Brain microvascular endothelial cell (primary cell): Measurements from ENCODE around the gene FGFR4.

Experiments
- DNase-seq: peaks from one replicate; pipeline ENCODE4 v3.0.0-alpha.2; 2020
- H3K27ac ChIP-seq: fragments of 250-450 bp; sonication (Bioruptor Pico); 2 replicates; pipeline ENCODE4 v1.5.1; 2020; ENCODE audit warnings: mild to moderate bottlenecking, moderate library complexity
- H3K27me3 ChIP-seq: fragments of 250-450 bp; sonication (Bioruptor Pico); replicated peaks from 2 replicates; pipeline ENCODE4 v1.5.1; 2020; ENCODE audit warnings: mild to moderate bottlenecking
- H3K36me3 ChIP-seq: fragments of 250-450 bp; sonication (Bioruptor Pico); replicated peaks from 2 replicates; pipeline ENCODE4 v1.5.1; 2020; ENCODE audit warnings: mild to moderate bottlenecking
- H3K4me3 ChIP-seq: 2 replicates; pipeline ENCODE4 v1.5.1; 2011; ENCODE audit warnings: low read depth, mild to moderate bottlenecking, control low read depth, low read length, moderate library complexity
- CTCF ChIP-seq: IDR thresholded peaks from 2 replicates; pipeline ENCODE4 v1.5.1; 2011; ENCODE audit warnings: low read depth, mild to moderate bottlenecking, moderate library complexity, low read length, control low read depth, inconsistent platforms; ENCODE audit errors: missing control alignments
- in situ Hi-C: cut with HindIII; loops from 2 replicates; pipeline ENCODE4 v1.10.0; 2017; ENCODE audit warnings: low sequenced_read_pairs, low pct_ligation_motif_present

Gene FGFR4

GRCh38 chr5:177142778-177143177 lies 56.1 kb downstream of the FGFR4 start:
- DNase-seq, result no peak
- Histone ChIP-seq H3K27ac (no peak overlapping the region), H3K4me3 (no peak overlapping the region), H3K27me3 (no peaks in the 10 kb centered on the region), H3K36me3 (peaks cover 23% of the 10 kb centered on the region)
- no peak for TF ChIP-seq CTCF
- in situ Hi-C loops, result no loop called here

GRCh38 chr5:177146891-177147638 lies 60.4 kb downstream of the FGFR4 start:
- peak overlapping the region; percentile 3 for H3K27ac ChIP-seq

More at GRCh38 chr5:177146891-177147638, 60.4 kb downstream of the FGFR4 start:
- no peaks in the 10 kb centered on the region for H3K27me3 ChIP-seq
- H3K4me3 ChIP-seq, result no peak overlapping the region
- H3K36me3 ChIP-seq, result peaks cover 18% of the 10 kb centered on the region
- no peak for DNase-seq
- no peak for TF ChIP-seq CTCF
- in situ Hi-C loops, result no loop called here
